Osteocyte (in vitro differentiated cells): ENCODE data around the gene SLC44A4. TPM values are rescaled to one million over a fixed set of nuclear protein-coding genes. Genes with fewer than 3 reads are reported as not detected.
A peak's percentile ranks its signal among the peaks of the same experiment; 100 is the strongest.

Experiments used
- DNase-seq: peaks from one replicate; pipeline ENCODE4 v3.0.0; 2021; ENCODE audit warnings: mixed read lengths; ENCODE audit not compliant: unreplicated experiment; ENCODE audit errors: extremely low spot score
- H3K27ac Mint-ChIP-seq: one replicate; pipeline ENCODE4 v1.8.0; 2021; ENCODE audit warnings: mild to moderate bottlenecking, mixed read lengths; ENCODE audit not compliant: unreplicated experiment
- H3K27me3 Mint-ChIP-seq: one replicate; pipeline ENCODE4 v1.8.0; 2021; ENCODE audit warnings: mixed read lengths; ENCODE audit not compliant: unreplicated experiment
- H3K36me3 Mint-ChIP-seq: one replicate; pipeline ENCODE4 v1.8.0; 2021; ENCODE audit warnings: mixed read lengths; ENCODE audit not compliant: unreplicated experiment
- H3K4me1 Mint-ChIP-seq: one replicate; pipeline ENCODE4 v1.8.0; 2021; ENCODE audit warnings: mixed read lengths; ENCODE audit not compliant: unreplicated experiment
- H3K4me3 Mint-ChIP-seq: one replicate; pipeline ENCODE4 v1.8.0; 2021; ENCODE audit warnings: mild to moderate bottlenecking, moderate library complexity, mixed read lengths; ENCODE audit not compliant: unreplicated experiment
- H3K9me3 Mint-ChIP-seq: one replicate; pipeline ENCODE4 v1.8.0; 2021; ENCODE audit warnings: mixed read lengths; ENCODE audit not compliant: unreplicated experiment
- total RNA-seq: library from RNA; stranded (reverse); gene quantifications from 2 replicates; pipeline ENCODE4 v1.2.1, GENCODE V29; 2021
- TF ChIP-seq, protein P1 (sequence below): fragments of 200-600 bp; sonication (generic); IDR thresholded peaks from 2 replicates; pipeline ENCODE4 v1.5.0; 2021; ENCODE audit warnings: antibody characterized with exemption, mild to moderate bottlenecking, moderate library complexity

SLC44A4 gene
- total RNA-seq, 1 donor from 2014 or later, result not detected

- H3K36me3 Mint-ChIP-seq, result peaks cover 1% of the 10 kb centered on the region
- H3K4me1 Mint-ChIP-seq, result peaks cover 24% of the 10 kb centered on the region
- H3K27me3 Mint-ChIP-seq, result peaks cover 4% of the 10 kb centered on the region
- H3K4me3 Mint-ChIP-seq, result no peak overlapping the region
- H3K9me3 Mint-ChIP-seq, result no peaks in the 10 kb centered on the region
- no peak for DNase-seq
- TF ChIP-seq, protein P1, sequence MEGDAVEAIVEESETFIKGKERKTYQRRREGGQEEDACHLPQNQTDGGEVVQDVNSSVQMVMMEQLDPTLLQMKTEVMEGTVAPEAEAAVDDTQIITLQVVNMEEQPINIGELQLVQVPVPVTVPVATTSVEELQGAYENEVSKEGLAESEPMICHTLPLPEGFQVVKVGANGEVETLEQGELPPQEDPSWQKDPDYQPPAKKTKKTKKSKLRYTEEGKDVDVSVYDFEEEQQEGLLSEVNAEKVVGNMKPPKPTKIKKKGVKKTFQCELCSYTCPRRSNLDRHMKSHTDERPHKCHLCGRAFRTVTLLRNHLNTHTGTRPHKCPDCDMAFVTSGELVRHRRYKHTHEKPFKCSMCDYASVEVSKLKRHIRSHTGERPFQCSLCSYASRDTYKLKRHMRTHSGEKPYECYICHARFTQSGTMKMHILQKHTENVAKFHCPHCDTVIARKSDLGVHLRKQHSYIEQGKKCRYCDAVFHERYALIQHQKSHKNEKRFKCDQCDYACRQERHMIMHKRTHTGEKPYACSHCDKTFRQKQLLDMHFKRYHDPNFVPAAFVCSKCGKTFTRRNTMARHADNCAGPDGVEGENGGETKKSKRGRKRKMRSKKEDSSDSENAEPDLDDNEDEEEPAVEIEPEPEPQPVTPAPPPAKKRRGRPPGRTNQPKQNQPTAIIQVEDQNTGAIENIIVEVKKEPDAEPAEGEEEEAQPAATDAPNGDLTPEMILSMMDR, result no peak
- H3K27ac Mint-ChIP-seq, result no peak overlapping the region
Observed at GRCh38 chr6:31906122-31906521, 27.3 kb upstream of the SLC44A4 start.

DNA sequence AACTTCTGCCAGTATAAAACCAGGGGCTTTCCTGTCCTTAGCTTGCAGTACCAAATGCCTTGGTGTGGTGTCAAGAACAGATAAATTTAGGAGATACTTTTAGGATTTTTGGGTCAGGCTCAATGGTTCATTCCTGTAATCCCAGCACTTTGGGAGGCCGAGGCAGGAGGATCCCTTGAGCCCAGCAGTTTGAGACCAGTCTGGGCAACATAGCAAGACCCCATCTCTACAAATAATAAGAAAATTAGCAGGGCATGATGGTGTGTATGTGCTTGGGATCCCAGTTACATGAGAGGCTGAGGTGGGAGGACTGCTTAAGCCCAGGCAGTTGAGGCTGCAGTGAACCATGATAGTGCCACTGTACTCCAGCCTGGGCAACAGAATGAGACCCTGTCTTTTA is 26.2 kb upstream of the SLC44A4 start:
- Mint-ChIP-seq H3K27ac (no peak overlapping the region), H3K36me3 (peaks cover 1% of the 10 kb centered on the region), H3K4me3 (no peak overlapping the region), H3K4me1 (peaks cover 19% of the 10 kb centered on the region), H3K9me3 (no peaks in the 10 kb centered on the region), H3K27me3 (peaks cover 4% of the 10 kb centered on the region)
- DNase-seq, result no peak
- TF ChIP-seq, protein P1, result no peak

- DNase-seq, result no peak
- Mint-ChIP-seq H3K27me3 (peaks cover 4% of the 10 kb centered on the region), H3K9me3 (no peaks in the 10 kb centered on the region), H3K27ac (no peak overlapping the region), H3K4me3 (no peak overlapping the region), H3K4me1 (peaks cover 23% of the 10 kb centered on the region), H3K36me3 (peaks cover 1% of the 10 kb centered on the region)
- TF ChIP-seq, protein P1, result no peak
Observed at GRCh38 chr6:31903957-31904356, 25.2 kb upstream of the SLC44A4 start.

GRCh38 chr6:31901953-31902643 is 23.3 kb upstream of the SLC44A4 start, which contains the start of gene ZBTB12:
TSS of gene ZBTB12 (minus strand) at chr6:31902086. CDS start at chr6:31901305, 781 bp downstream.
- peak; percentile 98 for DNase-seq
- peak within 1 kb of the TSS; percentile 82 for H3K4me3 Mint-ChIP-seq
- H3K9me3 Mint-ChIP-seq, result no peaks in the 10 kb centered on the region
- TF ChIP-seq, protein P1, result no peak
- H3K4me1 Mint-ChIP-seq, result peaks cover 21% of the 10 kb centered on the region
- peaks cover 1% of the 10 kb centered on the region for H3K36me3 Mint-ChIP-seq
- H3K27me3 Mint-ChIP-seq, result peaks cover 4% of the 10 kb centered on the region
- peak within 1 kb of the TSS; percentile 90 for H3K27ac Mint-ChIP-seq

- peaks cover 22% of the 10 kb centered on the region for H3K4me1 Mint-ChIP-seq
- H3K4me3 Mint-ChIP-seq, result peak overlapping the region; percentile 82
- peaks cover under 1% of the 10 kb centered on the region for H3K36me3 Mint-ChIP-seq
- no peaks in the 10 kb centered on the region for H3K9me3 Mint-ChIP-seq
- DNase-seq, result no peak
- H3K27ac Mint-ChIP-seq, result peak overlapping the region; percentile 41
- H3K27me3 Mint-ChIP-seq, result peaks cover 4% of the 10 kb centered on the region
- TF ChIP-seq, protein P1, result no peak
Observed at GRCh38 chr6:31901415-31901952, 22.7 kb upstream of the SLC44A4 start.
